HCT116 (cell line): Measurements from ENCODE around the gene AP4S1. TPM values are rescaled to one million over a fixed set of nuclear protein-coding genes. Genes with fewer than 3 reads are reported as not detected.
"Not testable (repeated sequence)": the region's sequence is repeated elsewhere in the genome, so short reads cannot be mapped to it uniquely, and the experiment has no call there.

ENCODE experiments used
- ATAC-seq: fragments of 200-7000 bp; cut with Tn5 transposase; 2 replicates; pipeline ENCODE4 v1.9.1; 2020; ENCODE audit warnings: mild to moderate bottlenecking, moderate library complexity
- BruUV-seq: library from RNA; stranded (reverse); fragments of 400-500 nt; replicated peaks from 2 replicates; lab custom pipeline; 2021; lab: Mats Ljungman, UMichigan
- CTCF ChIA-PET: fragments of 300-600 bp; sonication (Branson Sonifier 250); formaldehyde crosslinking; loops from one replicate; lab custom pipeline; 2021; ENCODE audit warnings: antibody characterized with exemption; lab: Charles Lee
- POLR2A ChIA-PET: fragments of 300-600, 350-600 bp; sonication (Branson Sonifier 250); formaldehyde crosslinking; loops from one replicate; lab custom pipeline; 2021; ENCODE audit warnings: antibody characterized with exemption; lab: Charles Lee
- RAD21 ChIA-PET, 2 experiments: fragments of 300-600 bp; sonication (Branson Sonifier 250); formaldehyde crosslinking; loops; one replicate each; lab custom pipeline; 2023; ENCODE audit warnings: low total read pairs in 2 of 2; ENCODE audit not compliant: uncharacterized antibody in 2 of 2, unreplicated experiment in 2 of 2, low non-redundant PET in 1 of 2; lab: Charles Lee
- DNase-seq: peaks from one replicate; pipeline ENCODE4 v3.0.0-alpha.2; 2010; ENCODE audit warnings: low read depth, low spot score
- H2AFZ ChIP-seq: fragments of 200-600 bp; shearing (Covaris generic), sonication (generic); 2 replicates; pipeline ENCODE4 v1.6.1; 2017; ENCODE audit warnings: low read depth, mixed run types, mixed read lengths, antibody characterized with exemption, low read length; ENCODE audit not compliant: poor library complexity, severe bottlenecking
- H3K27ac ChIP-seq: 2 replicates; pipeline ENCODE4 v1.5.1; 2012; ENCODE audit warnings: low read depth, low read length
- H3K27me3 ChIP-seq: fragments of 200-600 bp; sonication (generic); 2 replicates; pipeline ENCODE4 v1.6.1; 2016; ENCODE audit warnings: mixed run types, low read length, mixed read lengths; ENCODE audit not compliant: insufficient read depth
- H3K36me3 ChIP-seq, 2 experiments: fragments of 200-500 bp in 1 of 2; fragments of 200-600 bp in 1 of 2; sonication (Bioruptor generic) in 1 of 2; sonication (generic) in 1 of 2; 2 replicates each; pipeline versions ENCODE4 v1.5.1 to v1.6.1; 2014 to 2016; ENCODE audit warnings: low read length in 2 of 2, inconsistent platforms in 1 of 2, mixed read lengths in 1 of 2, mixed run types in 1 of 2; ENCODE audit not compliant: insufficient read depth in 2 of 2, control insufficient read depth in 1 of 2
- H3K4me1 ChIP-seq, 2 experiments: fragments of 200-600 bp in 1 of 2; sonication (generic) in 1 of 2; 2 replicates each; pipeline versions ENCODE4 v1.5.1 to v1.6.1; 2012 to 2017; ENCODE audit warnings: low read length in 2 of 2, inconsistent platforms in 1 of 2, mild to moderate bottlenecking in 1 of 2, mixed read lengths in 1 of 2, mixed run types in 1 of 2, moderate library complexity in 1 of 2; ENCODE audit not compliant: insufficient read depth in 2 of 2, control insufficient read depth in 1 of 2
- H3K4me2 ChIP-seq: fragments of 200-600 bp; sonication (generic); 2 replicates; pipeline ENCODE4 v1.6.1; 2017; ENCODE audit warnings: mixed run types, low read length, mixed read lengths
- H3K4me3 ChIP-seq, 2 experiments: fragments of 200-600 bp in 1 of 2; sonication (generic) in 1 of 2; replicated peaks in 1 of 2; 2 replicates each; pipeline ENCODE4 v1.5.1; 2011 to 2016; ENCODE audit warnings: low read length in 2 of 2, control low read depth in 1 of 2, low read depth in 1 of 2, mild to moderate bottlenecking in 1 of 2, mixed read lengths in 1 of 2, mixed run types in 1 of 2
- H3K79me2 ChIP-seq: fragments of 200-600 bp; sonication (generic); 2 replicates; pipeline ENCODE4 v1.6.1; 2017; ENCODE audit warnings: mild to moderate bottlenecking, mixed run types, low read length, moderate library complexity, mixed read lengths; ENCODE audit not compliant: insufficient read depth
- H3K9ac ChIP-seq: fragments of 200-600 bp; sonication (generic); 2 replicates; pipeline ENCODE4 v1.6.1; 2016; ENCODE audit warnings: low read length, mixed read lengths
- H3K9me2 ChIP-seq: fragments of 200-600 bp; sonication (generic), shearing (Covaris generic); 2 replicates; pipeline ENCODE4 v1.6.1; 2017; ENCODE audit warnings: mixed run types, mild to moderate bottlenecking, moderate library complexity; ENCODE audit not compliant: insufficient read depth
- H3K9me3 ChIP-seq, 2 experiments: fragments of 200-500 bp in 1 of 2; fragments of 200-600 bp in 1 of 2; sonication (Bioruptor generic) in 1 of 2; sonication (generic) in 1 of 2; 2 replicates each; pipeline ENCODE4 v1.6.1; 2014 to 2017; ENCODE audit warnings: low read length in 2 of 2, mixed read lengths in 2 of 2, inconsistent platforms in 1 of 2, low read depth in 1 of 2, mild to moderate bottlenecking in 1 of 2, mixed run types in 1 of 2, moderate library complexity in 1 of 2; ENCODE audit not compliant: control insufficient read depth in 1 of 2, insufficient read depth in 1 of 2
- H4K20me1 ChIP-seq: fragments of 200-600 bp; sonication (generic), shearing (Covaris generic); 2 replicates; pipeline ENCODE4 v1.6.1; 2017; ENCODE audit warnings: mixed run types, mild to moderate bottlenecking, moderate library complexity; ENCODE audit not compliant: insufficient read depth
- POLR2AphosphoS5 ChIP-seq: IDR thresholded peaks from 2 replicates; pipeline ENCODE4 v1.6.1; 2011; ENCODE audit warnings: mild to moderate bottlenecking, low read depth, low read length, moderate library complexity
- RAD21 ChIP-seq: IDR thresholded peaks from 2 replicates; pipeline ENCODE4 v1.6.1; 2012; ENCODE audit warnings: low read depth, mild to moderate bottlenecking
- TCF7L2 ChIP-seq: IDR thresholded peaks from 2 replicates; pipeline ENCODE4 v1.7.0; 2011; ENCODE audit warnings: borderline replicate concordance, inconsistent platforms; ENCODE audit not compliant: insufficient read depth, insufficient read length; ENCODE audit errors: extremely low read depth
- intact Hi-C: fragments of 100-400 bp; cut with micrococcal nuclease; formaldehyde crosslinking; loops from 2 replicates; pipeline ENCODE4 v1.10.0; 2022
- total RNA-seq: library from RNA; stranded (reverse); gene quantifications from one replicate; pipeline ENCODE4 v1.2.1, GENCODE V29; 2021; ENCODE audit not compliant: unreplicated experiment
- TF ChIP-seq, protein P1 (sequence below), 3 experiments: fragments of 200-600 bp in 1 of 3; sonication (generic) in 1 of 3; IDR thresholded peaks in 2 of 3; conservative IDR thresholded peaks in 1 of 3; 2 replicates each; pipeline ENCODE4 v1.5.1; 2012 to 2017; ENCODE audit warnings: low read depth in 2 of 3, low read length in 2 of 3, antibody characterized with exemption in 1 of 3, borderline replicate concordance in 1 of 3, control low read depth in 1 of 3, mild to moderate bottlenecking in 1 of 3, mixed read lengths in 1 of 3, mixed run types in 1 of 3, moderate library complexity in 1 of 3; ENCODE audit not compliant: insufficient read depth in 1 of 3
- TF ChIP-seq, protein P2 (sequence below): IDR thresholded peaks from 2 replicates; pipeline ENCODE4 v1.6.1; 2011; ENCODE audit warnings: mild to moderate bottlenecking, low read length, moderate library complexity; ENCODE audit not compliant: insufficient replicate concordance; ENCODE audit errors: extremely low read depth

The AP4S1 gene
- total RNA-seq, 1 experiment from 2014 or later, result 5.0 TPM

DNA sequence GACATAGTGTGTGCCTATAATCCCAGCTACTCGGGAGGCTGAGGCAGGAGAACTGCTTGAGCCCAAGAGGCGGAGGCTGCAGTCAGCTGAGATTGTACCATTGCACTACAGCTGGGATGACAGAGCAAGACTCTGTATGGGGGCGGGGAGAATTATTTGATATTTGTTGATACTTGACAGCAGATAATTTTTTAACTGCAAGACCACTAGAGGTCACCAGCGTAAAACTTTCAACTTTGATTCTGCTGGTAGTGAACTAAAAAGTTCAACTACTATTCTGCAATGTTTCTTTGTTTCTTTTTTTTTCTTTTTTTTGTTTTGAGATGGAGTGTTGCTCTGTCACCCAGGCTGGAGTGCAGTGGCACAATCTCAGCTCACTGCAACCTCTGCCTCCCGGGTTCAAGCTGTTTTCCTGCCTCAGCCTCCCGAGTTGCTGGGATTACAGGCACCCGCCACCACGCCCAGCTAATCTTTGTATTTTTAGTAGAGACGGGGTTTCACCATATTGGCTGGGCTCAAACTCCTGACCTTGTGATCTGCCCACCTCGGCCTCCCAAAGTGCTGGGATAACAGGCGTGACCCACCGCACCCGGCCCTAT is 45.2 kb upstream of the AP4S1 start:
- RAD21 ChIA-PET, H3K27me3 ChIP-seq, H3K9ac ChIP-seq, H3K9me3 ChIP-seq, BruUV-seq, H3K9me2 ChIP-seq, H2AFZ ChIP-seq, H3K36me3 ChIP-seq, H3K4me3 ChIP-seq: not testable (repeated sequence)
- peaks cover 15% of the 10 kb centered on the region; the same call in 1 of the 2 replicates for H4K20me1 ChIP-seq
- ATAC-seq (peak; percentile 80), DNase-seq (peak; percentile 48)
- H3K27ac ChIP-seq, result peak overlapping the region; percentile 44
- 0 out of 2 replicates have a peak overlapping the region, but pooled peaks have one; percentile 12 for H3K4me2 ChIP-seq
- H3K79me2 ChIP-seq, result peaks cover 98% of the 10 kb centered on the region
- ChIA-PET POLR2A (interaction anchor here (1.0 kb wide), 1 partner anchor 46 kb away, joined by 3 read pairs; the partner anchor contains the start of gene STRN3), CTCF (interaction anchor here (1.4 to 1.7 kb wide), 3 partner anchors 102 to 148 kb away, joined by 3 to 7 read pairs (median 3); no protein-coding TSS in a partner anchor)
- intact Hi-C loops, result loop anchor here (1.0 kb wide), 2 partner anchors 102 to 376 kb away; no protein-coding TSS in a partner anchor
- H3K4me1 ChIP-seq, result peaks cover 17 to 31% of the 10 kb centered on the region in 2 experiments
- TF ChIP-seq RAD21, result peak; percentile 78
- TF ChIP-seq, protein P1, sequence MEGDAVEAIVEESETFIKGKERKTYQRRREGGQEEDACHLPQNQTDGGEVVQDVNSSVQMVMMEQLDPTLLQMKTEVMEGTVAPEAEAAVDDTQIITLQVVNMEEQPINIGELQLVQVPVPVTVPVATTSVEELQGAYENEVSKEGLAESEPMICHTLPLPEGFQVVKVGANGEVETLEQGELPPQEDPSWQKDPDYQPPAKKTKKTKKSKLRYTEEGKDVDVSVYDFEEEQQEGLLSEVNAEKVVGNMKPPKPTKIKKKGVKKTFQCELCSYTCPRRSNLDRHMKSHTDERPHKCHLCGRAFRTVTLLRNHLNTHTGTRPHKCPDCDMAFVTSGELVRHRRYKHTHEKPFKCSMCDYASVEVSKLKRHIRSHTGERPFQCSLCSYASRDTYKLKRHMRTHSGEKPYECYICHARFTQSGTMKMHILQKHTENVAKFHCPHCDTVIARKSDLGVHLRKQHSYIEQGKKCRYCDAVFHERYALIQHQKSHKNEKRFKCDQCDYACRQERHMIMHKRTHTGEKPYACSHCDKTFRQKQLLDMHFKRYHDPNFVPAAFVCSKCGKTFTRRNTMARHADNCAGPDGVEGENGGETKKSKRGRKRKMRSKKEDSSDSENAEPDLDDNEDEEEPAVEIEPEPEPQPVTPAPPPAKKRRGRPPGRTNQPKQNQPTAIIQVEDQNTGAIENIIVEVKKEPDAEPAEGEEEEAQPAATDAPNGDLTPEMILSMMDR (IDR thresholded peaks at IDR 0.05 in 2 of 3, conservative IDR thresholded peaks at IDR 0.05 in 1 of 3; ENCODE audit: borderline replicate concordance in 1 of 3, insufficient read depth in 1 of 3, low read depth in 2 of 3, low read length in 2 of 3), result peak; percentile 53 to 63 (median 60); a peak in 5 of 6 replicates

DNA sequence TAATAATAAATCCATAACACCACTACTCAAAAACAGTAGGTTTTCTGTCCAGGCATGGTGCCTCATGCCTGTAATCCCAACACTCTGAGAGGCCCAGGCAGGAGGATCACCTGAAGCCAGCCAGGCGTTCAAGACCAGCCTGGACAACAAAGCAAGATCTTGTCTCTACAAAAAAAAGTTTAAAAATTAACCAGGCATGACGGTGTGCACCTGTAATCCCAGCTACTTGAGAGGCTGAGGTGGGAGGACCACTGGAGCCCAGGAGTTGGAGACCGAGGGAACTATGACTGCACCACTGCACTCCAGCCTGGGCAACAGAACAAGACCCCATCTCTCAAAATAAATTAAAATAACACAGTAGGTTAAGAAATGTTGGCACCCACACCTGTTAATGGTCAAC is 44.5 kb upstream of the AP4S1 start:
- peak overlapping the region; percentile 2; the same call in 1 of the 2 replicates for H3K4me2 ChIP-seq
- DNase-seq (no peak), ATAC-seq (no peak)
- intact Hi-C loops, result loop anchor here (1.0 kb wide), 2 partner anchors 101 to 375 kb away; no protein-coding TSS in a partner anchor
- peaks cover 11% of the 10 kb centered on the region; the same call in 1 of the 2 replicates for H4K20me1 ChIP-seq
- H3K4me3 ChIP-seq, result no peak overlapping the region
- BruUV-seq, result no TSS peak
- H3K27me3 ChIP-seq, result no peaks in the 10 kb centered on the region
- peaks cover 17 to 28% of the 10 kb centered on the region in 2 experiments for H3K4me1 ChIP-seq
- ChIA-PET CTCF (interaction anchor here (1.4 to 1.7 kb wide), 3 partner anchors 102 to 148 kb away, joined by 3 to 7 read pairs (median 3); no protein-coding TSS in a partner anchor), RAD21 (no interaction called here), POLR2A (interaction anchor here (0.6 to 1.4 kb wide), 3 partner anchors 14 to 188 kb away, joined by 3 to 4 read pairs (median 3); partner anchors contain the start of gene STRN3)
- TF ChIP-seq, protein P2, sequence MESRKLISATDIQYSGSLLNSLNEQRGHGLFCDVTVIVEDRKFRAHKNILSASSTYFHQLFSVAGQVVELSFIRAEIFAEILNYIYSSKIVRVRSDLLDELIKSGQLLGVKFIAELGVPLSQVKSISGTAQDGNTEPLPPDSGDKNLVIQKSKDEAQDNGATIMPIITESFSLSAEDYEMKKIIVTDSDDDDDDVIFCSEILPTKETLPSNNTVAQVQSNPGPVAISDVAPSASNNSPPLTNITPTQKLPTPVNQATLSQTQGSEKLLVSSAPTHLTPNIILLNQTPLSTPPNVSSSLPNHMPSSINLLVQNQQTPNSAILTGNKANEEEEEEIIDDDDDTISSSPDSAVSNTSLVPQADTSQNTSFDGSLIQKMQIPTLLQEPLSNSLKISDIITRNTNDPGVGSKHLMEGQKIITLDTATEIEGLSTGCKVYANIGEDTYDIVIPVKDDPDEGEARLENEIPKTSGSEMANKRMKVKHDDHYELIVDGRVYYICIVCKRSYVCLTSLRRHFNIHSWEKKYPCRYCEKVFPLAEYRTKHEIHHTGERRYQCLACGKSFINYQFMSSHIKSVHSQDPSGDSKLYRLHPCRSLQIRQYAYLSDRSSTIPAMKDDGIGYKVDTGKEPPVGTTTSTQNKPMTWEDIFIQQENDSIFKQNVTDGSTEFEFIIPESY, result no peak
- TF ChIP-seq POLR2AphosphoS5, result no peak
- no peak for TF ChIP-seq RAD21
- TF ChIP-seq TCF7L2, result no peak
- H3K9me3 ChIP-seq, result no peaks in the 10 kb centered on the region
- no peak overlapping the region for H2AFZ ChIP-seq
- H3K9ac ChIP-seq, result no peak overlapping the region
- H3K79me2 ChIP-seq, result peaks cover 98% of the 10 kb centered on the region
- H3K36me3 ChIP-seq, result no peaks in the 10 kb centered on the region
- peak overlapping the region; percentile 44; the same call in 1 of the 2 replicates for H3K27ac ChIP-seq
- no peaks in the 10 kb centered on the region for H3K9me2 ChIP-seq
